Activated B cell treated with CpG ODN at 0.5 μM for 24 hours (primary cell): ENCODE results near the gene TOMT. TPM values are rescaled to one million over a fixed set of nuclear protein-coding genes. Genes with fewer than 3 reads are reported as not detected.

Source experiments
- ATAC-seq: fragments of 200-7000 bp; cut with Tn5 transposase; one replicate; pipeline ENCODE4 v1.10.0; 2021; ENCODE audit warnings: low read depth, mild to moderate bottlenecking, moderate library complexity
- CTCF ChIA-PET: fragments of 350-600 bp; sonication (Branson Sonifier 250); formaldehyde crosslinking; loops from one replicate; lab custom pipeline; 2021; ENCODE audit warnings: antibody characterized with exemption; lab: Charles Lee
- POLR2A ChIA-PET: fragments of 350-600 bp; sonication (Branson Sonifier 250); formaldehyde crosslinking; loops from one replicate; lab custom pipeline; 2021; ENCODE audit warnings: antibody characterized with exemption; lab: Charles Lee
- DNase-seq: peaks from one replicate; pipeline ENCODE4 v3.0.0; 2022
- H3K27ac Mint-ChIP-seq: one replicate; pipeline ENCODE4 v1.8.0; 2020; ENCODE audit warnings: mixed read lengths
- H3K27me3 Mint-ChIP-seq: one replicate; pipeline ENCODE4 v1.8.0; 2021; ENCODE audit warnings: mixed read lengths
- H3K36me3 Mint-ChIP-seq: one replicate; pipeline ENCODE4 v1.8.0; 2021; ENCODE audit warnings: low read depth, mixed read lengths
- H3K4me1 Mint-ChIP-seq: one replicate; pipeline ENCODE4 v1.8.0; 2021; ENCODE audit warnings: mixed read lengths
- H3K4me3 Mint-ChIP-seq: one replicate; pipeline ENCODE4 v1.8.0; 2020; ENCODE audit warnings: mild to moderate bottlenecking, mixed read lengths
- H3K9me3 Mint-ChIP-seq: one replicate; pipeline ENCODE4 v1.8.0; 2020; ENCODE audit warnings: mixed read lengths
- intact Hi-C: fragments of 100-400 bp; cut with micrococcal nuclease; formaldehyde crosslinking; loops from one replicate; pipeline ENCODE4 v1.15.1; 2024
- total RNA-seq: library from RNA; stranded (reverse); gene quantifications from 2 replicates; pipeline ENCODE4 v1.2.3, GENCODE V29; 2022
- TF ChIP-seq, protein P1 (sequence below): fragments of 200-600 bp; IDR thresholded peaks from one replicate; pipeline ENCODE4 v1.8.0; 2022; ENCODE audit warnings: antibody characterized with exemption, mild to moderate bottlenecking

Gene TOMT
- total RNA-seq, 1 donor from 2014 or later, result not detected

DNA sequence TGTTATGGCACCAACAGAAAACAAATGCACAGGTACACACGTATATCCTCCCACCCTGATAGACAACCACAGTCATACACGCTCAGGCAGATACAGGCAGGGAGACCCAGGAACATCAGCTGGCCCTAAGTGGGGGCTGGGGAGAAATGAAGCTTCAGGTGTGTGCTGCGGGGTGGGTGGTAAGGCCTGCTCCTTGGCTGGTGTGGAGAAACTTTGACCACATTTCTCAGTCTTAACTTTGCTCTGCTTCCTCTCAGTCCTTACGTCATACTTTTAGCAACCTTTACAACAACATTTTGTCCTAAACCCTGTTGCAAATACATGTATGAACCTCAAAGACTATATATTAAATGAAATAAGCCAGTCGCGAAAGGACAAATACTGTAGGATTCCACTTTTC lies 13.5 kb downstream of the TOMT start:
- TF ChIP-seq, protein P1, sequence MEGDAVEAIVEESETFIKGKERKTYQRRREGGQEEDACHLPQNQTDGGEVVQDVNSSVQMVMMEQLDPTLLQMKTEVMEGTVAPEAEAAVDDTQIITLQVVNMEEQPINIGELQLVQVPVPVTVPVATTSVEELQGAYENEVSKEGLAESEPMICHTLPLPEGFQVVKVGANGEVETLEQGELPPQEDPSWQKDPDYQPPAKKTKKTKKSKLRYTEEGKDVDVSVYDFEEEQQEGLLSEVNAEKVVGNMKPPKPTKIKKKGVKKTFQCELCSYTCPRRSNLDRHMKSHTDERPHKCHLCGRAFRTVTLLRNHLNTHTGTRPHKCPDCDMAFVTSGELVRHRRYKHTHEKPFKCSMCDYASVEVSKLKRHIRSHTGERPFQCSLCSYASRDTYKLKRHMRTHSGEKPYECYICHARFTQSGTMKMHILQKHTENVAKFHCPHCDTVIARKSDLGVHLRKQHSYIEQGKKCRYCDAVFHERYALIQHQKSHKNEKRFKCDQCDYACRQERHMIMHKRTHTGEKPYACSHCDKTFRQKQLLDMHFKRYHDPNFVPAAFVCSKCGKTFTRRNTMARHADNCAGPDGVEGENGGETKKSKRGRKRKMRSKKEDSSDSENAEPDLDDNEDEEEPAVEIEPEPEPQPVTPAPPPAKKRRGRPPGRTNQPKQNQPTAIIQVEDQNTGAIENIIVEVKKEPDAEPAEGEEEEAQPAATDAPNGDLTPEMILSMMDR, result no peak
- no peak overlapping the region for H3K4me3 Mint-ChIP-seq
- H3K36me3 Mint-ChIP-seq, result no peaks in the 10 kb centered on the region
- H3K27me3 Mint-ChIP-seq, result peaks cover 30% of the 10 kb centered on the region
- CTCF ChIA-PET, result no interaction called here
- DNase-seq, result no peak
- no peaks in the 10 kb centered on the region for H3K4me1 Mint-ChIP-seq
- intact Hi-C loops, result no loop called here
- H3K9me3 Mint-ChIP-seq, result no peaks in the 10 kb centered on the region
- no peak overlapping the region for H3K27ac Mint-ChIP-seq
- ATAC-seq, result no peak
- POLR2A ChIA-PET, result interaction anchor here (1.2 kb wide), 1 partner anchor 141 kb away, joined by 5 read pairs; no protein-coding TSS in a partner anchor

DNA sequence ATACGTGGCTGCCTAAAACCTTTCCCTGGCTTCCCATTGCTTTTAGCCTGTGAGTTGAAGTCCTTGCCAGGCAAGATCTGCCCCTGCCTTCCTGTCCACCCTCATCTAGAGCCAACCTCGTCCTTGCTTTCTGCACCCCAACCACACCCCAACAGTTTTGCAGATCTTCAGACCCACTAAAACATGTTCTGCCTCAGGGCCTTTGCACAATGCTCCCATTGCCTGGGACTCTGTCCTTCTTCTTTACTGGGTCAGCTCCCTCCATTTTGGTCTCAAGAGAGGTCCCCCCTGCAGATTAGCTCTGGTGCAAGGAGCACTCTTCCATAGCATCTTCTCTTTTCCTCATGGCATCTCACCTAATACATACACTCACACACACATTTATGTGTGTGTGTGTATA lies 15.2 kb downstream of the TOMT start:
- no peak overlapping the region for H3K27ac Mint-ChIP-seq
- intact Hi-C loops, result no loop called here
- DNase-seq, result no peak
- H3K27me3 Mint-ChIP-seq, result peaks cover 23% of the 10 kb centered on the region
- ATAC-seq, result no peak
- H3K36me3 Mint-ChIP-seq, result no peaks in the 10 kb centered on the region
- TF ChIP-seq, protein P1, result no peak
- H3K4me3 Mint-ChIP-seq, result no peak overlapping the region
- POLR2A ChIA-PET, result no interaction called here
- CTCF ChIA-PET, result no interaction called here
- H3K4me1 Mint-ChIP-seq, result no peaks in the 10 kb centered on the region
- H3K9me3 Mint-ChIP-seq, result peaks cover 4% of the 10 kb centered on the region

DNA sequence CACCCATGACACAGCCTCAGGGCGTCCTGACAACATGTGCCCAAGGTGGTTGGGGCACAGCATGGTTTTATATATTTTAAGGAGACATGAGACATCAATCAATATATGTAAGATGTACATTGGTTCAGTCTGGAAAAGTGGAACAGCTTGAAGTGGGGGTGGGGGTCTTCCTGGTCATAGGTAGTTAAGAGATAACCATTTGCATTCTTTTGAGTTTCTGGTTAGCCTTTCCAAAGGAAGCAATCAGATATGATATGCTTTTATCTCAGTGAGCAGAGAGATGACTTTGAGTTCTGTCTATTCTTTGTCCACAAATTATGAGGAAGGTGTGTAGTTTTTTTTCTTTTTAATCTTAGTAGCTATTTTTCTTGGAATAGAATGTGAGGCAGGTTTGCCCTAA lies 16.9 kb downstream of the TOMT start:
- Mint-ChIP-seq H3K4me1 (no peaks in the 10 kb centered on the region), H3K36me3 (no peaks in the 10 kb centered on the region), H3K4me3 (no peak overlapping the region), H3K27me3 (peaks cover 19% of the 10 kb centered on the region), H3K9me3 (peaks cover 9% of the 10 kb centered on the region), H3K27ac (no peak overlapping the region)
- TF ChIP-seq, protein P1, result no peak
- POLR2A ChIA-PET, result interaction anchor here (2.2 kb wide), 1 partner anchor 10 kb away, joined by 6 read pairs; the partner anchor contains the start of gene ANAPC15
- no peak for DNase-seq
- ATAC-seq, result no peak
- intact Hi-C loops, result no loop called here
- CTCF ChIA-PET, result interaction anchor here (0.6 kb wide), 1 partner anchor 549 kb away, joined by 4 read pairs; no protein-coding TSS in a partner anchor

DNA sequence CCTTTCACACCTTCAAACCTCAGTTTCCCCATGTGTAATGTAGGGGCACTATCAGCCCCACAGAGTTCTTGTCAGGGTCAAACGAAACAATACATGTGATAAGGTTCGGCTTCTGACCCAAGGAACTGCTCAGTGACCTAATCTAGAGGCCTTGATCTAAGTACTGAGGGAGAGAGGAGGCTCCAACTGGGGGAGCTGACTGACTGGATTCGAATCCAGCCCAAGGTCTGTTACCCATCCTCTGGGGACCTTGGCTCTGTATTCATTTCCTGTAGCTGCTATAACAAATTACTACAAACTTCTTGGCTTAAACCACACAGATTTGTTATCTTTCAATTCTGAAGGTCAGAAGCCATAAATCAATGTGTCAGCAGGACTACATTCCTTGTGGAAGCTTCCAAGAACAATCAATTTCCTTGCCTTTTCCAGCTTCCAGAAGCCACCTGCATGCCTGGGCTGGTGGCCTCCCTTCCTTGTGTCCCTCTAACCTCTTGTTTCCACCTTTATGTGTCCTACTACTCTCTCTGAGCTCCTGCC lies 17.5 kb downstream of the TOMT start:
- peaks cover 13% of the 10 kb centered on the region for H3K9me3 Mint-ChIP-seq
- H3K4me1 Mint-ChIP-seq, result no peaks in the 10 kb centered on the region
- H3K36me3 Mint-ChIP-seq, result no peaks in the 10 kb centered on the region
- H3K27me3 Mint-ChIP-seq, result peaks cover 17% of the 10 kb centered on the region
- ATAC-seq (no peak), DNase-seq (no peak)
- POLR2A ChIA-PET, result interaction anchor here (2.2 kb wide), 1 partner anchor 11 kb away, joined by 6 read pairs; the partner anchor contains the start of gene ANAPC15
- H3K4me3 Mint-ChIP-seq, result no peak overlapping the region
- H3K27ac Mint-ChIP-seq, result no peak overlapping the region
- TF ChIP-seq, protein P1, result no peak
- CTCF ChIA-PET, result interaction anchor here (0.6 kb wide), 1 partner anchor 549 kb away, joined by 4 read pairs; no protein-coding TSS in a partner anchor
- intact Hi-C loops, result no loop called here

- no peak for ATAC-seq
- TF ChIP-seq, protein P1, result no peak
- Mint-ChIP-seq H3K9me3 (peaks cover 20% of the 10 kb centered on the region), H3K4me1 (no peaks in the 10 kb centered on the region), H3K27ac (no peak overlapping the region), H3K27me3 (peaks cover 21% of the 10 kb centered on the region), H3K36me3 (peaks cover 3% of the 10 kb centered on the region), H3K4me3 (no peak overlapping the region)
- ChIA-PET CTCF (no interaction called here), POLR2A (interaction anchor here (2.2 kb wide), 1 partner anchor 11 kb away, joined by 6 read pairs; the partner anchor contains the start of gene ANAPC15)
- DNase-seq, result no peak
- intact Hi-C loops, result no loop called here
These were observed 18.3 kb downstream of the TOMT start for GRCh38 chr11:72124046-72124445.
